H1 (cell line): ENCODE results near the gene TSC1. TPM values are rescaled to one million over a fixed set of nuclear protein-coding genes. Genes with fewer than 3 reads are reported as not detected.

ENCODE experiments used
- polyA plus RNA-seq, 7 experiments: library from polyadenylated mRNA; depleted of rRNA in 3 of 7; stranded (reverse) in 5 of 7; unstranded in 2 of 7; fragments of >200 nt in 5 of 7; fragments of 200-250 nt in 2 of 7; gene quantifications; 1 replicate in 5 of 7; 2 replicates in 1 of 7; 4 replicates in 1 of 7; pipeline versions ENCODE4 v1.2.1 to v1.2.3, GENCODE V29; 2011 to 2013; ENCODE audit warnings: missing spikeins in 2 of 7, mixed read lengths in 2 of 7
- total RNA-seq: library from RNA; stranded (reverse); fragmentation: NEBNext Ultra II Directional; extraction: Animal tissue kit (Norgen Biotek cat#: 25700); gene quantifications from 2 replicates; pipeline ENCODE4 v1.2.1, GENCODE V29; 2021
- TF ChIP-seq, protein P1 (sequence below): fragments of 300-600 bp; sonication (generic); IDR thresholded peaks from 2 replicates; pipeline ENCODE4 v1.7.1; 2012; ENCODE audit warnings: low read length, moderate library complexity, mild to moderate bottlenecking, inconsistent platforms; ENCODE audit not compliant: insufficient replicate concordance

Gene TSC1
- total and polyA plus RNA-seq, 2 of the 8 experiments (the other 6 are each of a cell fraction or from before 2014, with no cell fraction given): 37.2 to 46.0 TPM

DNA sequence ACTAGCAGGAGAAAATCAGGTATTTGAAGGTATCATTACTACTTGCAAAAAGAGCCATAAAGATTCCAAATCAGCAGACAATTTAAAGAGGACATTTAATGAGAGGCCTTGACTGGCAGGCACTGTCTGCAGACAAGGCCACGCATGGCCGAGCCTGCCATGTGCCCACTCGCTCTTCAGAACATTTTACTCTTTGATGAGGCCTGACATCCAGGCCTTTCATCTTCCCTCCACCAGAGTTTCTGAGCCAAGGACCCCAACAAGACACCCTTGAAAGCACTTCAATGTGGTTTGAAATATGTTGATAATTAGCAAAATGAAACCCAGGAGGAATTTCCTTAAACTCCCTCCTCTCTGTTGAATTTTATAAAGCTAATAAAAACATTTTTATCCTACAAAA lies 82.8 kb downstream of the TSC1 start (continued):
- TF ChIP-seq, protein P1, sequence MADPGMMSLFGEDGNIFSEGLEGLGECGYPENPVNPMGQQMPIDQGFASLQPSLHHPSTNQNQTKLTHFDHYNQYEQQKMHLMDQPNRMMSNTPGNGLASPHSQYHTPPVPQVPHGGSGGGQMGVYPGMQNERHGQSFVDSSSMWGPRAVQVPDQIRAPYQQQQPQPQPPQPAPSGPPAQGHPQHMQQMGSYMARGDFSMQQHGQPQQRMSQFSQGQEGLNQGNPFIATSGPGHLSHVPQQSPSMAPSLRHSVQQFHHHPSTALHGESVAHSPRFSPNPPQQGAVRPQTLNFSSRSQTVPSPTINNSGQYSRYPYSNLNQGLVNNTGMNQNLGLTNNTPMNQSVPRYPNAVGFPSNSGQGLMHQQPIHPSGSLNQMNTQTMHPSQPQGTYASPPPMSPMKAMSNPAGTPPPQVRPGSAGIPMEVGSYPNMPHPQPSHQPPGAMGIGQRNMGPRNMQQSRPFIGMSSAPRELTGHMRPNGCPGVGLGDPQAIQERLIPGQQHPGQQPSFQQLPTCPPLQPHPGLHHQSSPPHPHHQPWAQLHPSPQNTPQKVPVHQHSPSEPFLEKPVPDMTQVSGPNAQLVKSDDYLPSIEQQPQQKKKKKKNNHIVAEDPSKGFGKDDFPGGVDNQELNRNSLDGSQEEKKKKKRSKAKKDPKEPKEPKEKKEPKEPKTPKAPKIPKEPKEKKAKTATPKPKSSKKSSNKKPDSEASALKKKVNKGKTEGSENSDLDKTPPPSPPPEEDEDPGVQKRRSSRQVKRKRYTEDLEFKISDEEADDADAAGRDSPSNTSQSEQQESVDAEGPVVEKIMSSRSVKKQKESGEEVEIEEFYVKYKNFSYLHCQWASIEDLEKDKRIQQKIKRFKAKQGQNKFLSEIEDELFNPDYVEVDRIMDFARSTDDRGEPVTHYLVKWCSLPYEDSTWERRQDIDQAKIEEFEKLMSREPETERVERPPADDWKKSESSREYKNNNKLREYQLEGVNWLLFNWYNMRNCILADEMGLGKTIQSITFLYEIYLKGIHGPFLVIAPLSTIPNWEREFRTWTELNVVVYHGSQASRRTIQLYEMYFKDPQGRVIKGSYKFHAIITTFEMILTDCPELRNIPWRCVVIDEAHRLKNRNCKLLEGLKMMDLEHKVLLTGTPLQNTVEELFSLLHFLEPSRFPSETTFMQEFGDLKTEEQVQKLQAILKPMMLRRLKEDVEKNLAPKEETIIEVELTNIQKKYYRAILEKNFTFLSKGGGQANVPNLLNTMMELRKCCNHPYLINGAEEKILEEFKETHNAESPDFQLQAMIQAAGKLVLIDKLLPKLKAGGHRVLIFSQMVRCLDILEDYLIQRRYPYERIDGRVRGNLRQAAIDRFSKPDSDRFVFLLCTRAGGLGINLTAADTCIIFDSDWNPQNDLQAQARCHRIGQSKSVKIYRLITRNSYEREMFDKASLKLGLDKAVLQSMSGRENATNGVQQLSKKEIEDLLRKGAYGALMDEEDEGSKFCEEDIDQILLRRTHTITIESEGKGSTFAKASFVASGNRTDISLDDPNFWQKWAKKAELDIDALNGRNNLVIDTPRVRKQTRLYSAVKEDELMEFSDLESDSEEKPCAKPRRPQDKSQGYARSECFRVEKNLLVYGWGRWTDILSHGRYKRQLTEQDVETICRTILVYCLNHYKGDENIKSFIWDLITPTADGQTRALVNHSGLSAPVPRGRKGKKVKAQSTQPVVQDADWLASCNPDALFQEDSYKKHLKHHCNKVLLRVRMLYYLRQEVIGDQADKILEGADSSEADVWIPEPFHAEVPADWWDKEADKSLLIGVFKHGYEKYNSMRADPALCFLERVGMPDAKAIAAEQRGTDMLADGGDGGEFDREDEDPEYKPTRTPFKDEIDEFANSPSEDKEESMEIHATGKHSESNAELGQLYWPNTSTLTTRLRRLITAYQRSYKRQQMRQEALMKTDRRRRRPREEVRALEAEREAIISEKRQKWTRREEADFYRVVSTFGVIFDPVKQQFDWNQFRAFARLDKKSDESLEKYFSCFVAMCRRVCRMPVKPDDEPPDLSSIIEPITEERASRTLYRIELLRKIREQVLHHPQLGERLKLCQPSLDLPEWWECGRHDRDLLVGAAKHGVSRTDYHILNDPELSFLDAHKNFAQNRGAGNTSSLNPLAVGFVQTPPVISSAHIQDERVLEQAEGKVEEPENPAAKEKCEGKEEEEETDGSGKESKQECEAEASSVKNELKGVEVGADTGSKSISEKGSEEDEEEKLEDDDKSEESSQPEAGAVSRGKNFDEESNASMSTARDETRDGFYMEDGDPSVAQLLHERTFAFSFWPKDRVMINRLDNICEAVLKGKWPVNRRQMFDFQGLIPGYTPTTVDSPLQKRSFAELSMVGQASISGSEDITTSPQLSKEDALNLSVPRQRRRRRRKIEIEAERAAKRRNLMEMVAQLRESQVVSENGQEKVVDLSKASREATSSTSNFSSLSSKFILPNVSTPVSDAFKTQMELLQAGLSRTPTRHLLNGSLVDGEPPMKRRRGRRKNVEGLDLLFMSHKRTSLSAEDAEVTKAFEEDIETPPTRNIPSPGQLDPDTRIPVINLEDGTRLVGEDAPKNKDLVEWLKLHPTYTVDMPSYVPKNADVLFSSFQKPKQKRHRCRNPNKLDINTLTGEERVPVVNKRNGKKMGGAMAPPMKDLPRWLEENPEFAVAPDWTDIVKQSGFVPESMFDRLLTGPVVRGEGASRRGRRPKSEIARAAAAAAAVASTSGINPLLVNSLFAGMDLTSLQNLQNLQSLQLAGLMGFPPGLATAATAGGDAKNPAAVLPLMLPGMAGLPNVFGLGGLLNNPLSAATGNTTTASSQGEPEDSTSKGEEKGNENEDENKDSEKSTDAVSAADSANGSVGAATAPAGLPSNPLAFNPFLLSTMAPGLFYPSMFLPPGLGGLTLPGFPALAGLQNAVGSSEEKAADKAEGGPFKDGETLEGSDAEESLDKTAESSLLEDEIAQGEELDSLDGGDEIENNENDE: no peak
